HG03378 (cell line): ENCODE data around the gene ZNF610.

ENCODE experiments used
- ATAC-seq: cut with Tn5 transposase; IDR thresholded peaks from one replicate; pipeline ENCODE4 v1.9.1; 2021; ENCODE audit warnings: mild to moderate bottlenecking, moderate library complexity; ENCODE audit not compliant: unreplicated experiment

ZNF610 gene

GRCh38 chr19:52397310-52398080 is 61.5 kb downstream of the ZNF610 start, which contains the start of gene ZNF528:
TSS of gene ZNF528 (plus strand) at chr19:52397849. CDS start at chr19:52402014, 4,165 bp downstream.
- ATAC-seq: no peak

GRCh38 chr19:52398081-52398441 is 62.0 kb downstream of the ZNF610 start:
- ATAC-seq: no peak

GRCh38 chr19:52410276-52410675 is 74.2 kb downstream of the ZNF610 start:
- no peak for ATAC-seq

GRCh38 chr19:52415711-52416110 is 79.7 kb downstream of the ZNF610 start:
- ATAC-seq: no peak
